A549 (cell line): ENCODE data around the gene USP6NL. TPM values are rescaled to one million over a fixed set of nuclear protein-coding genes. Genes with fewer than 3 reads are reported as not detected.

Experiments
- ATAC-seq, 2 experiments: fragments of 200-7000 bp in 1 of 2; fragments of >200 bp in 1 of 2; cut with Nextera tagmentation in 1 of 2; cut with Tn5 transposase in 1 of 2; 3 replicates each; pipeline versions ENCODE4 v1.8.0 to v1.9.1; 2018 to 2020; ENCODE audit warnings: mild to moderate bottlenecking in 1 of 2, moderate library complexity in 1 of 2
- CTCF ChIA-PET: fragments of 300-600 bp; sonication (Branson Sonifier 250); formaldehyde crosslinking; extraction: SDS; loops from one replicate; lab custom pipeline; 2021; ENCODE audit warnings: antibody characterized with exemption, inconsistent platforms; lab: Yijun Ruan, JAX
- POLR2A ChIA-PET: fragments of 350-600 bp; formaldehyde crosslinking; extraction: SDS; loops from one replicate; lab custom pipeline; 2021; ENCODE audit warnings: antibody characterized with exemption, inconsistent platforms; lab: Yijun Ruan, JAX
- DNase-seq, 2 experiments: peaks; one replicate each; pipeline versions ENCODE4 v3.0.0 to v3.0.0-alpha.2; 2011 to 2016; ENCODE audit warnings: low read depth in 1 of 2, low spot score in 1 of 2
- FAIRE-seq: peaks from 2 replicates; lab custom pipeline; 2011; peaks lifted over from hg19 to GRCh38; lab: Jason Lieb, UNC
- H3K27ac ChIP-seq, 2 experiments: fragments of >200 bp; sonication (Bioruptor Twin); formaldehyde crosslinking; 3 replicates each; pipeline ENCODE4 v1.5.1; 2016 to 2017
- H3K4me1 ChIP-seq: fragments of >200 bp; sonication (Bioruptor Twin); formaldehyde crosslinking; 3 replicates; pipeline ENCODE4 v1.6.1; 2016
- H3K4me2 ChIP-seq: fragments of >200 bp; sonication (Bioruptor Twin); formaldehyde crosslinking; 3 replicates; pipeline ENCODE4 v1.6.1; 2016
- H3K4me3 ChIP-seq: fragments of >200 bp; sonication (Bioruptor Twin); formaldehyde crosslinking; 3 replicates; pipeline ENCODE4 v1.5.1; 2016
- H3K9me3 ChIP-seq: fragments of >200 bp; sonication (Bioruptor Twin); formaldehyde crosslinking; 3 replicates; pipeline ENCODE4 v1.6.1; 2016
- CTCF ChIP-seq: fragments of >200 bp; sonication (Bioruptor Twin); formaldehyde crosslinking; IDR thresholded peaks from 3 replicates; pipeline ENCODE4 v1.5.1; 2016
- E2F6 ChIP-seq: IDR thresholded peaks from 2 replicates; pipeline ENCODE4 v1.6.1; 2012; ENCODE audit warnings: low read depth, borderline replicate concordance
- EP300 ChIP-seq, 2 experiments: fragments of >200 bp; sonication (Bioruptor Twin); formaldehyde crosslinking; IDR thresholded peaks; 2 replicates in 1 of 2; 3 replicates in 1 of 2; pipeline ENCODE4 v1.6.1; 2016 to 2017
- FOSB ChIP-seq: fragments of 250-450 bp; sonication (Bioruptor Pico); IDR thresholded peaks from 2 replicates; pipeline ENCODE4 v1.5.0; 2020; ENCODE audit warnings: mild to moderate bottlenecking, moderate library complexity
- HDAC2 ChIP-seq: fragments of 200-600 bp; sonication (generic); IDR thresholded peaks from 2 replicates; pipeline ENCODE4 v1.6.1; 2016
- HEYL ChIP-seq: fragments of 250-450 bp; sonication (Bioruptor Pico); IDR thresholded peaks from 2 replicates; pipeline ENCODE4 v1.8.0; 2021; ENCODE audit warnings: mild to moderate bottlenecking, moderate library complexity
- HMGXB4 ChIP-seq: fragments of 250-450 bp; sonication (Bioruptor Pico); IDR thresholded peaks from 2 replicates; pipeline ENCODE4 v1.5.0; 2021; ENCODE audit warnings: mild to moderate bottlenecking, moderate library complexity, borderline replicate concordance
- HOXA7 ChIP-seq: fragments of 250-450 bp; sonication (Bioruptor Pico); IDR thresholded peaks from 2 replicates; pipeline ENCODE4 v1.5.0; 2020; ENCODE audit warnings: mild to moderate bottlenecking, moderate library complexity
- HOXB13 ChIP-seq: fragments of 250-450 bp; sonication (Bioruptor Pico); IDR thresholded peaks from 2 replicates; pipeline ENCODE4 v1.5.0; 2020; ENCODE audit warnings: low read depth, mild to moderate bottlenecking, moderate library complexity
- KDM5A ChIP-seq: fragments of 200-600 bp; sonication (generic); IDR thresholded peaks from 2 replicates; pipeline ENCODE4 v1.6.1; 2016; ENCODE audit warnings: antibody characterized with exemption, mild to moderate bottlenecking
- MAX ChIP-seq: IDR thresholded peaks from 2 replicates; pipeline ENCODE4 v1.6.1; 2012
- PHF8 ChIP-seq: fragments of 200-600 bp; sonication (generic); IDR thresholded peaks from 2 replicates; pipeline ENCODE4 v1.6.1; 2016; ENCODE audit warnings: low read depth, mild to moderate bottlenecking, antibody characterized with exemption, moderate library complexity, borderline replicate concordance
- POLR2A ChIP-seq: IDR thresholded peaks from 2 replicates; pipeline ENCODE4 v1.6.1; 2012; ENCODE audit warnings: mild to moderate bottlenecking, low read length
- REST ChIP-seq: fragments of 200-600 bp; sonication (generic); IDR thresholded peaks from 2 replicates; pipeline ENCODE4 v1.6.1; 2016; ENCODE audit warnings: antibody characterized with exemption, mild to moderate bottlenecking, moderate library complexity
- SMC3 ChIP-seq: fragments of >200 bp; sonication (Bioruptor Twin); formaldehyde crosslinking; IDR thresholded peaks from 3 replicates; pipeline ENCODE4 v1.6.1; 2018; ENCODE audit warnings: inconsistent platforms
- SREBF2 ChIP-seq: fragments of 450-650 bp; IDR thresholded peaks from 2 replicates; pipeline ENCODE4 v1.6.1; 2014; ENCODE audit warnings: mild to moderate bottlenecking, moderate library complexity
- USF2 ChIP-seq: fragments of 450-650 bp; IDR thresholded peaks from 2 replicates; pipeline ENCODE4 v1.6.1; 2014; ENCODE audit warnings: antibody characterized with exemption
- ZFP36 ChIP-seq: fragments of 450-650 bp; IDR thresholded peaks from 2 replicates; pipeline ENCODE4 v1.6.1; 2014; ENCODE audit warnings: borderline replicate concordance; ENCODE audit not compliant: partially characterized antibody
- WGBS: methylation state at CpG from one replicate; pipeline ENCODE4 v1.1.6; 2017; ENCODE audit errors: missing lambda C conversion rate; 5-methylcytosine and 5-hydroxymethylcytosine counted together
- polyA plus RNA-seq, 4 experiments: library from polyadenylated mRNA; depleted of rRNA in 3 of 4; stranded (reverse); fragments of >200 nt; fragmentation: RNase III in 1 of 4; extraction: RNeasy Plus Mini Kit Qiagen cat#74134 plus additional on column Dnase treatment in 1 of 4; gene quantifications; 2 replicates in 3 of 4; 3 replicates in 1 of 4; pipeline ENCODE4 v1.2.3, GENCODE V29; 2011 to 2017

USP6NL gene
- polyA plus RNA-seq, 2 of the 4 experiments (the other 2 are of a cell fraction) = 10.6 to 18.2 TPM

GRCh38 chr10:11468126-11468742, 143.2 kb downstream of the USP6NL start:
- DNase-seq = no peak
- Histone ChIP-seq H3K4me2 (no peak overlapping the region), H3K27ac (no peak overlapping the region), H3K4me1 (no peaks in the 10 kb centered on the region), H3K9me3 (no peaks in the 10 kb centered on the region)
- ChIA-PET POLR2A (no interaction called here), CTCF (no interaction called here)
- no peak for ATAC-seq
- no peak for FAIRE-seq
- TF ChIP-seq USF2 (no peak), MAX (no peak), ZFP36 (no peak), EP300 (IDR thresholded peaks at IDR 0.05) (no peak), E2F6 (no peak), HEYL (CRISPR knock-in tag) (no peak), PHF8 (no peak), HOXB13 (CRISPR knock-in tag) (no peak), HMGXB4 (CRISPR knock-in tag) (no peak), SMC3 (no peak), POLR2A (no peak), SREBF2 (no peak), KDM5A (no peak), CTCF (no peak), REST (no peak), HOXA7 (CRISPR knock-in tag) (no peak), FOSB (CRISPR knock-in tag) (no peak), HDAC2 (no peak)
- TF ChIP-seq, all 56 proteins: peak for 0
- no peak overlapping the region for H3K4me3 ChIP-seq
- 88% methylated on average over 7 of the region's 7 CpGs for WGBS
